Progenitor cell of endocrine pancreas (in vitro differentiated cells): ENCODE data around the gene COL2A1. TPM values are rescaled to one million over a fixed set of nuclear protein-coding genes. Genes with fewer than 3 reads are reported as not detected.

Source experiments
- DNase-seq: peaks from one replicate; pipeline ENCODE4 v3.0.0; 2021; ENCODE audit warnings: low spot score; ENCODE audit not compliant: unreplicated experiment
- H3K27ac Mint-ChIP-seq: 2 replicates; pipeline ENCODE4 v1.8.0; 2021; ENCODE audit warnings: mild to moderate bottlenecking, moderate library complexity, mixed read lengths
- H3K27me3 Mint-ChIP-seq: 2 replicates; pipeline ENCODE4 v1.8.0; 2021; ENCODE audit warnings: mixed read lengths
- H3K36me3 Mint-ChIP-seq: 2 replicates; pipeline ENCODE4 v1.8.0; 2022; ENCODE audit warnings: mixed read lengths; ENCODE audit not compliant: insufficient read depth
- H3K4me1 Mint-ChIP-seq: 2 replicates; pipeline ENCODE4 v1.8.0; 2021; ENCODE audit warnings: low read depth, mixed read lengths
- H3K4me3 Mint-ChIP-seq: 2 replicates; pipeline ENCODE4 v1.8.0; 2021; ENCODE audit warnings: low read depth, mild to moderate bottlenecking, moderate library complexity, mixed read lengths
- H3K9me3 Mint-ChIP-seq: 2 replicates; pipeline ENCODE4 v1.8.0; 2021; ENCODE audit warnings: low read depth, mixed read lengths
- CTCF ChIP-seq: fragments of 200-600 bp; sonication (generic); IDR thresholded peaks from one replicate; pipeline ENCODE4 v1.5.0; 2021; ENCODE audit warnings: antibody characterized with exemption, mild to moderate bottlenecking; ENCODE audit not compliant: unreplicated experiment
- total RNA-seq: library from RNA; stranded (reverse); gene quantifications from 2 replicates; pipeline ENCODE4 v1.2.1, GENCODE V29; 2021

Gene COL2A1
- total RNA-seq, 1 donor from 2014 or later: 424 TPM

DNA sequence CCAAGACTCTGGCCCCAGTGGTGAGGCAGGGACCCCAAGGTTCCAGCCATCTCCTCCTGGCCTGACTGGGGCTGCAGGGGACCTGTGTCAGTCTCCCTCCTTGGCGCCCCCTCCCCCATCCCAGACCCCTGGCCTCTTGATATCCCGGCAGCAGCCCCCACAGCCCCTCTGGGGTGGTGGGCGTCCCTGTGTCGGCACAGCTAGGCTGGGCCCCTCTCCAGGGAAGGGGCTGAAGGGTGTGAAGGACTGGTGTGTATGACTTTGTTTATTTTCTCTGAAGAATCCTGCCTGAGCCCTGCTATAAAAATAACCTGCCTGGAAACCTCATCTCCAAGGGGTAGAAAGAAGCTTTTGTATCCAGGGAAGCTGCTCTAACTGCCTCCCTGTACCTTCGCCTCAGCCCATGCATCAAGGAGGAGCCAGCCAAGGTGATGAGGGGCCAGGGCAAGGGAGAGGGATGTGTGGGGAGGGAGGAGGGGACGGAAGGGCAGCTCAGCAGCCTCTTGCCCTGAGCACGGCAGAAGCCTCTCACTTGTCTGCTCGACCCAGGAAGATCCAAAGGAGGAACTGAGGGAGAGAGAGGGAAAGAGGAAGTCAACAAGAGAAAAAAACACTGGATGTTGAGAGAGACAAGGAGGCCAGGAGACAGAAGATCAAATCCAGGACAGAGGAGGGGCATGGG, 25.4 kb upstream of the COL2A1 start:
- no peak for TF ChIP-seq CTCF
- DNase-seq: no peak
- no peaks in the 10 kb centered on the region for H3K9me3 Mint-ChIP-seq
- peak overlapping the region; percentile 81 for H3K27ac Mint-ChIP-seq
- H3K27me3 Mint-ChIP-seq: peaks cover 4% of the 10 kb centered on the region
- no peak overlapping the region for H3K4me3 Mint-ChIP-seq
- H3K36me3 Mint-ChIP-seq: no peaks in the 10 kb centered on the region
- H3K4me1 Mint-ChIP-seq: peaks cover 50% of the 10 kb centered on the region

- Mint-ChIP-seq H3K4me1 (peaks cover 55% of the 10 kb centered on the region), H3K4me3 (no peak overlapping the region), H3K27me3 (peaks cover 5% of the 10 kb centered on the region), H3K27ac (peak overlapping the region; percentile 69), H3K9me3 (no peaks in the 10 kb centered on the region), H3K36me3 (no peaks in the 10 kb centered on the region)
- no peak for TF ChIP-seq CTCF
- no peak for DNase-seq
These were observed 24.5 kb upstream of the COL2A1 start for GRCh38 chr12:48028541-48029431.

GRCh38 chr12:48027183-48028002, 23.1 kb upstream of the COL2A1 start:
- H3K9me3 Mint-ChIP-seq: no peaks in the 10 kb centered on the region
- no peaks in the 10 kb centered on the region for H3K36me3 Mint-ChIP-seq
- peaks cover 65% of the 10 kb centered on the region for H3K4me1 Mint-ChIP-seq
- DNase-seq: no peak
- no peak for TF ChIP-seq CTCF
- peaks cover 5% of the 10 kb centered on the region for H3K27me3 Mint-ChIP-seq
- peak overlapping the region; percentile 29 for H3K4me3 Mint-ChIP-seq
- peak overlapping the region; percentile 82 for H3K27ac Mint-ChIP-seq

- DNase-seq: no peak
- Mint-ChIP-seq H3K4me3 (no peak overlapping the region), H3K36me3 (no peaks in the 10 kb centered on the region), H3K9me3 (no peaks in the 10 kb centered on the region), H3K4me1 (peaks cover 74% of the 10 kb centered on the region), H3K27ac (peak overlapping the region; percentile 37), H3K27me3 (peaks cover 5% of the 10 kb centered on the region)
- TF ChIP-seq CTCF: no peak
These were observed 22.0 kb upstream of the COL2A1 start for GRCh38 chr12:48026060-48026827.
